Right kidney (tissue), 1 donor: Measurements from ENCODE around the gene ACACA.

Experiments used
- DNase-seq: peaks from one replicate; pipeline ENCODE4 v3.0.0-alpha.2; 2016

ACACA gene

DNA sequence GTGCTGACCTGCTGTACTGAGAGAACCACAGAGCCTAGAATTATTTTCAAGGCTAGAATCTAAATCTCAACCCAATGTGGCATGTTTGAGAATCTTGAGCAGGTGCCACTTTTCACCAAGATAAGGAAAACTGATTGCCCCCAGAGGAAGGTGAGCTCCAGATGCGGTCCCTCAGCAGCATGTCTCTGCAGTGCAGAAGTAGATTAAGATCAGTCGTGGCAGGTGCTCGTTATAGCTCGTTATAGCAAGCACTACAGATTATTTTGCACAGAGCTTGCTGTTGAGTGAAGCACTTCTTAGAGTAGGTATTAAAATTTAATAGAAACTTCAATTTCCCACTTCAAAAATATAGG lies 281.8 kb downstream of the ACACA start:
- DNase-seq, result no peak

- DNase-seq, result no peak
These were observed 282.5 kb downstream of the ACACA start for GRCh38 chr17:37123941-37124820.

DNA sequence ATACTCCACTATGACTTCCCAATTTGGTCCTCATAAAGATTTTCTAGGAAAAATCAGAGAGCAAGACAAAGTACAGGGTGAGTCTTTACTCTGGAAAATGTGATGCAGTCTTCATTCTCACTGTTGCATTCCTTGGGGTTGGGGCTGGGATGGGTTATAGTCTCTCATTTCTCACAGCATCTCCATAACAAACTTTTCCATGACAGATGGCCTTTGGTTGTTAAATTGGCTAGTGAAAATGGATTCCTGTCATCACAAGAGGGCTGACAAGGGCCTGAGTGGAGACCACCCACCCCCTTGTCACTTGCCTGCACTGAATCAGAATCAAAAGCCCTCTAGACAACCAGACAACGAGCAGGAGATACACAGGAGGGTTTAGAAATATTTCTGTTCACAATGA lies 283.2 kb downstream of the ACACA start:
- DNase-seq, result no peak

DNA sequence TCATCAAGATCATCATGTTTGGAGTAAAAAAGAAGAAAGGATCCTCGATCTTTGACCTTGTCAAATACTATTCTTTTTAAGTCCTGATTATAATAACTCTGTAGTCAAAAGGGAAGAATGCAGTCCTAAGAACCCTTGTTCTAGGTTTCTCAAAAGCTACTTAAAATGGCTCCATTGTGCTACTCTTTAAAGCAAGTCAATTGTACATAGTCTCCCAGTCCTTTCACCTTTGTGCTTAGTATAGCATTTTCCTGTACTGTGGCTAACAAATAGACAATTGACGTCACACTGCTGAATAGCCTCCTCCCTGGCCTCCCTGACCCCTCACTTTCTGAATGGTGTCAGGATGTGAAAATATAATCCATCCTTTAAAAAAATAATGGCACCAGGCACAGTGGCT lies 285.0 kb downstream of the ACACA start:
- no peak for DNase-seq

DNA sequence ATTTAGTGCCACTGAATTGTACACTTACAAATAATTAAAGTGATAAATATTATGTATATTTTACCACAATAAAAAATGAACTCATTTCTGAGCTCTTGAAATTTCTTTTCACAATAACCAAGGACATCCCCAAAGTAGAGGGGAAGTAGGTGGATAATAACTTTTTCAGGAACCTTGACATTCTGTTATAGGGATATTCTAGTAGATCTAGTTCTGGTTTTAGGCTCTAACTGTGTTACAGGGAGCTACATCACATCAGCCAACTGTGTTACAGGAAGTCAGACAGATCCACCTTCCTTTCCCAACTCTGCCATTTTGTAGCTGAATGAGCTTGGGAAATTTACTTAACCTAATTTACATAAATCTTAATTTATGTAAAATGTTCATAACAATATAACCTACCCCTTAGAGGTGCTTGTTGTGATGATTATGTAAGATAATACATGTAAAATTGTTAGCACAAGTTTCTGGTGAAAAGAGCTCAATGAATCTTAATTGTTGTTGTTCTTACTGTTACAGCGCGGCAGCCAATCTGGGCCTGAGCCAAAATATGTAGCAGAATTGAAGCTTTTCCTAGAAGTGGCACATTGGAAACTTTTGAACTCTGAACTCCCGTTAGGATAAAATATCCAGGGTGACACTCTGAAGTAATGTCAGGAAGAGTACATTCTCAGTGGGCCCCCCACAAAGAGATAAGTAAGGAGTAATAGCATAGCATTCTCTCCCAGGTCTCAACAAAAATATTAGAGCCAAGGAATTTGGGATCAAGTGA lies 288.1 kb downstream of the ACACA start:
- no peak for DNase-seq

- DNase-seq, result no peak
These were observed 289.1 kb downstream of the ACACA start for GRCh38 chr17:37117373-37118142.

DNA sequence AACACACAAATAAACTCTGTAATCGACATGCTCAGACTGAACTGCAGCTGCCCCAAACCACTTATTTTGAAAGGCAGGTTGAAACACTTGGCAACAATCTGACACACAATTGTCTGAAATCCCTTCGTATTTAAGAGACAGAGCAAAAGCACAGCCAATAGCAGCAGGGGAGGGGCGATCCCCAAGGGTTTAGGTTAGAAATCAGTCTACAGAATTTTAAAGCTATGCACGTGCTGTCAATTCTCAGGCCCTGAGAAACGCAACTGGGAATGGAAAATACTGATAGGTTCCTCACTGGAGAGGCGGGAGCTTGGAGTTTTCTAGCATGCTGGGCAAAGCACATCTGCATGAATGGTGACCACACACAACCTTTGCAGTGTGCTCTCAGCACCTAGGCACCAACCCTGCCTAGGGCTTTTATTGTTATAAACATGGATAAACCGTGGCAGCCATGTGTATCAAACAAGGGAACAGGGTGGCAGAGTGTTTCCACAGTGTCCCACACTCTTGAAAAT lies 289.9 kb downstream of the ACACA start:
- no peak for DNase-seq

DNA sequence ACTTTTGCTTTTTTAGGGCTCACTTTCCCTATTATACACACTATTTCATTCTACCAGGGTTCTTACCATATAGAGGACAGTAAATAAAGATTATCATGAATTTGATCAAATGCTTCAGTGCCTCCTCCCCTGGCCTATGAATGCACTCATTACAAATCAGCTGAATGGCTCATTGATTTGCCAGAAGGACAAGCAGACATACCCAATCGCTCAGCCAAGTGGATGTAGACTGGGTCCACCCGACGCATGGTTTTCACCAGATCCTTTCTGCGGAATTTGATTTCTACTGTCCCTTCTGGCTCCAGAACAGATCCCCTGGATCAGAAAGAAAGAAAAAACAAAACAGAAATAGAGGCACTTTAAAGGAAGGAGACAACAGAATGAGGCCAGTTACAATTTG lies 295.3 kb downstream of the ACACA start:
- DNase-seq, result no peak

GRCh38 chr17:37110746-37111145 lies 295.9 kb downstream of the ACACA start:
- no peak for DNase-seq

GRCh38 chr17:37109731-37110710 lies 296.6 kb downstream of the ACACA start:
- DNase-seq, result no peak

DNA sequence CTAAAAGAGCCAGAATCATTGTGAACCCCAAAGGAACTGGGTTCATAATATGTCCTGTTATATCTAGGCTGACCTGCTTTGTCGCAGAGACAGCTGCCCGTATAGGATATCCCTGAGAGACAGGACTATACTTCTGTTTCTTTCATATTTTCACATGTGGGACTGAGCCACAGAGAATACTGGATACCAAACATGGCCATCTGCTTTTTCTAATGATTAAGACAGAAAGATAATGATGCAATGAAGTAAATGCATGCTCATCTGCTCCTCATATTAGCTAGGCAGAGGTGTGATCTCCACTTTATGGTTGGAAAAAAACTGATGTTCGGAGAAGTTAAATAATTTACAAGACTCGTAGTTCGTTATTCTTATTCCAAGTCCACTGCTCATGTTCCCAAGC lies 297.5 kb downstream of the ACACA start:
- DNase-seq, result no peak

DNA sequence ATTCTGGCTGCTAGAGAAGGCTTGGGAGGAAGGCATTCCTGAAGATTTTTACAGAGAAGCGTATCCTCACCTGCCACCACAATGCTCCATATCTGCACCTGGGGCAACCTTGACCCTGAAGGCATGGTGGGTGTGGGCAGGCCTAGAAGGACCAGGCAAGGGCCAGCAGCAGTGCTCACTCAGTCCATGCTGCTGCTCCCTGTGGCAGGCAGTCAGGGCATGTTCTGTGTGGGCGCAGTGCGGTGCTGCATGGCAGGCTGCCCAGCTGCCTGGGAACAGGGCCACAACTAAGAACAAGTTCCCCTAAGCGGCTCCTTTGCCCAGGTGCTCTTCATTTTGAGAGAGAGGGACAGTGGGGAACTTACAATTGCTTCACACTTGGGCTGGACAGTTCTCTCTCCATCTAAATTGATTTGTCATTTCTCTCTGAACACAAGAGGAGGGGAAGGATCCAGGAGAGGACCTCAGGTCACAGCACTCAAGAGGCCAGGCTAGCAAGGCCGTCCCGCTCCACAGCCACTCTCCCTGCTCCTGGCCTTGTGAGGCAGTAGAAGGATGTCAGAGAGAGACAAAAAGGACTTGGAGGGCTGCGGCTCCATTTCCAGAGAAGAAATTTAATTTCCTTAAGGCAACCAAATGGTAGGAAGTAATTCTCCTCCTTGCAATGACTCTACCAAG lies 299.1 kb downstream of the ACACA start:
- no peak for DNase-seq

GRCh38 chr17:37106049-37106448 lies 300.6 kb downstream of the ACACA start:
- no peak for DNase-seq

DNA sequence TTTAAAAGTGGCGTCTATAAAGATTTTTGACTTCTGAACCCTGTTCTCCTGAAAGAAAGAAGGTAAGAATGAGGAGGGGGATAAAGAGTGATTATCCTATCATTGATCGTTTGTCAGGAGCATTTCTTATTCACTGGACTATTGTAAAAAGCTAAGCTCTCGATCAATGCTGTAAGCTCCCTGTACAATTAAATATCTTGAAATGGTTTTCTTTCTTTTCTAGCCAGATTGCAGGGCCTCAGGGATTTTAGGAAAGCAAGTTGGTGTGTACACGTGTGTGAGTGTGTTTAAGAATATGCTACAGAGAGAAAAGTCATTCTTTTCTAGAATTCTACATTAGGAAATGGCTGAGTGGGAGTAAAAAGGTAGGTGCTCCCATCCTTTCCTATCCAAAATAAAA lies 303.4 kb downstream of the ACACA start:
- DNase-seq, result no peak

- DNase-seq, result no peak
These were observed 305.3 kb downstream of the ACACA start for GRCh38 chr17:37101306-37101705.

DNA sequence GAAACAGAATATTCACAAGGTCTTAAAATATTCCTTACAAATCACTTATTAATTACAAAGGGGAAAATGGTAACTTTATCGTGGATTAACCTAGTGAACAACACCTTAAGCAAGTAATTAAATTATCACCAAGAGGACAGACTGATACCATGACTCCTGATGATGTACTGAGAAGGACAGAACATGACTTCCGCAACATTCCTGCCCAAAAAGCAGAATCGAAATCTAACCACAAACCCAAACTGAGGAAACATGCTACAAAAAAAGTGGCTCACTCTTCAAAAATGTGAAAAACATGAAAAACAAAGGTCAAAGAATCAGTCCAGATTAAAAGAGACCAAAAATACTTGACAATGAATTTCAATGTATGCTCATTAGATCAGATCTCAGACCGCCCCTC lies 306.4 kb downstream of the ACACA start:
- no peak for DNase-seq

DNA sequence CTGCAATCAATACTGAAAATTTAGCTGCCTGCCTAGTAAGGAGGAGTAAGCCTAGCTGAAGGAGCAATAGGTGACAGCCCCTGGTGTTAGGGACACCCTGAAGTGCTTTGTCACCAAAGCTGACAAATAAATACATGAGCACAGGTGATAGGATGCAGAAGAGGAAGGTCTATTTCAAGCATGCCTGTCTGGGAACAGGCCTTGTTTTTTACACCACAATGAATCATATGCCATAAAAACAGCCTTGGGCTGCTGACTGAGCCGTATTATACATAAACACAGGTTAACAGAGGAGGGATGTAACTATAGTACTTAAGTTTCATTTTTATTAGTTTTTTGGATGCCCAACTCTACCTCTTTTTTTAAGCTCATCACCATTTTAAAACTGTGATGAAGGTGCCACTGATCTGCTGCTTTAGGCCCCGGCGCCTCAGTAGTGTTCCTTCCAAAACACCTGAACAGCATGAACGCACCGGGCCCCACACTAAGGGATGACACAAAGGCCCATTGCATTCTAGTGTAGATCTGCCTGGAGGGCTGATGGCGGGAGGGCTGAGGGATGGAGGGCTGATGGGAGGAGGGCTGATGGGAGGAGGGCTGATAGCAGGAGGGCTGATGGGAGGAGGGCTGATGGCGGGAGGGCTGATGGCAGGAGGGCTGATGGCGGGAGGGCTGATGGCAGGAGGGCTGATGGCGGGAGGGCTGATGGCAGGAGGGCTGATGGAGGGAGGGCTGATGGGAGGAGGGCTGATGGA lies 307.5 kb downstream of the ACACA start:
- no peak for DNase-seq

- DNase-seq, result no peak
These were observed 308.5 kb downstream of the ACACA start for GRCh38 chr17:37098152-37098551.

DNA sequence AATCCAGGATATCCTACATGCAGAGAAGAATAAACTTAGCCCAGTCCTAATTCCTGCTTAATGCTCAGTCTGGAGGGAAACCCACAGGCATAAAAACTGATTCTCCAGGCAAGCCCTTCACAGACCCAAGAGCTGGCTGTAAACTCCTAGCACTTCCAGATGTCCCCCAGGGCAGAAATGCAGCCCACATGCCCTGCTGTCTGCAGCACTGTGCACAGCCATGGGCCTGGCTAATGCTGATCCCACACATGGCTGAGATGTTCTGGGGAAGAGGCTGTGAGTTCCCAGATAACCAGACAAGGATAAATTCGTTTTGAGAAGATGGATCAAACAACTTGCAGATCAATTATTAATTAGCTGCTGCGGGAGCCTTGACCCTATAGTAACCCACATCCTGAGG lies 309.5 kb downstream of the ACACA start:
- no peak for DNase-seq

- no peak for DNase-seq
These were observed 310.6 kb downstream of the ACACA start for GRCh38 chr17:37096071-37096470.
